Posterior cingulate gyrus (tissue), 11 donors: Measurements from ENCODE around the gene DIPK1C.

Source experiments
- DNase-seq, 10 donors: peaks; one replicate each; pipeline versions ENCODE4 v3.0.0 to v3.0.0-alpha.2; 2020 to 2021; ENCODE audit warnings: mixed read lengths in 3 of 10
- intact Hi-C: fragments of 100-400 bp; cut with DNase I; formaldehyde crosslinking; loops from one replicate; pipeline ENCODE4 v1.15.1; 2023

The DIPK1C gene

GRCh38 chr18:74427442-74428112, 29.5 kb downstream of the DIPK1C start:
- intact Hi-C loops, result no loop called here

GRCh38 chr18:74425876-74426275, 31.2 kb downstream of the DIPK1C start:
- DNase-seq, result no peak
- intact Hi-C loops, result no loop called here

More at GRCh38 chr18:74427442-74428112, 29.5 kb downstream of the DIPK1C start:
- no peak for DNase-seq

GRCh38 chr18:74425161-74425560, 31.9 kb downstream of the DIPK1C start:
- DNase-seq, result no peak
- intact Hi-C loops, result no loop called here

GRCh38 chr18:74422541-74422940, 34.6 kb downstream of the DIPK1C start:
- intact Hi-C loops, result no loop called here
- DNase-seq, result no peak

- intact Hi-C loops, result no loop called here
Measured at GRCh38 chr18:74420926-74421325, 36.2 kb downstream of the DIPK1C start.

GRCh38 chr18:74420481-74420880, 36.6 kb downstream of the DIPK1C start:
- DNase-seq, result peak in 1 of 10 donors; percentile 18
- intact Hi-C loops, result no loop called here

More at GRCh38 chr18:74420926-74421325, 36.2 kb downstream of the DIPK1C start:
- no peak for DNase-seq

- intact Hi-C loops, result no loop called here
- DNase-seq, result no peak
Measured at GRCh38 chr18:74419761-74420160, 37.3 kb downstream of the DIPK1C start.

- DNase-seq, result no peak
- intact Hi-C loops, result no loop called here
Measured at GRCh38 chr18:74418023-74418422, 39.1 kb downstream of the DIPK1C start.

- intact Hi-C loops, result no loop called here
- DNase-seq, result no peak
Measured at GRCh38 chr18:74416124-74416523, 41.0 kb downstream of the DIPK1C start.

- intact Hi-C loops, result loop anchor here (5.0 kb wide), 1 partner anchor 37 kb away; no protein-coding TSS in a partner anchor
- no peak for DNase-seq
Measured at GRCh38 chr18:74414953-74415515, 42.1 kb downstream of the DIPK1C start.

GRCh38 chr18:74413836-74414235, 43.3 kb downstream of the DIPK1C start:
- intact Hi-C loops, result loop anchor here (5.0 kb wide), 1 partner anchor 38 kb away; no protein-coding TSS in a partner anchor
- DNase-seq, result no peak

- peak; percentile 66 to 97 (median 78) for DNase-seq
- intact Hi-C loops, result loop anchor here (5.0 kb wide), 1 partner anchor 40 kb away; no protein-coding TSS in a partner anchor
Measured at GRCh38 chr18:74412116-74412880, 44.8 kb downstream of the DIPK1C start.

- intact Hi-C loops, result loop anchor here (5.0 kb wide), 1 partner anchor 41 kb away; no protein-coding TSS in a partner anchor
- DNase-seq, result no peak
Measured at GRCh38 chr18:74411475-74411874, 45.6 kb downstream of the DIPK1C start.

- no peak for DNase-seq
- intact Hi-C loops, result loop anchor here (5.0 kb wide), 1 partner anchor 42 kb away; no protein-coding TSS in a partner anchor
Measured at GRCh38 chr18:74410441-74410992, 46.6 kb downstream of the DIPK1C start.

GRCh38 chr18:74407888-74408287, 49.2 kb downstream of the DIPK1C start:
- no peak for DNase-seq
- intact Hi-C loops, result no loop called here

- intact Hi-C loops, result no loop called here
Measured at GRCh38 chr18:74402806-74403433, 54.2 kb downstream of the DIPK1C start.

GRCh38 chr18:74400813-74401212, 56.3 kb downstream of the DIPK1C start:
- intact Hi-C loops, result no loop called here
- no peak for DNase-seq

More at GRCh38 chr18:74402806-74403433, 54.2 kb downstream of the DIPK1C start:
- no peak for DNase-seq

GRCh38 chr18:74399091-74399887, 57.8 kb downstream of the DIPK1C start:
- DNase-seq, result no peak
- intact Hi-C loops, result no loop called here

GRCh38 chr18:74397572-74397971, 59.5 kb downstream of the DIPK1C start:
- intact Hi-C loops, result no loop called here
- no peak for DNase-seq
